Calu3 (cell line): Measurements from ENCODE around the gene PAX3. TPM values are rescaled to one million over a fixed set of nuclear protein-coding genes. Genes with fewer than 3 reads are reported as not detected.

Source experiments
- BruUV-seq: library from RNA; stranded (reverse); fragments of 400-500 nt; replicated peaks from 2 replicates; lab custom pipeline; 2021; lab: Mats Ljungman, UMichigan
- CTCF ChIA-PET: fragments of 300-600 bp; sonication (Branson Sonifier 250); formaldehyde crosslinking; loops from one replicate; lab custom pipeline; 2022; ENCODE audit warnings: antibody characterized with exemption; lab: Charles Lee
- DNase-seq: peaks from one replicate; pipeline ENCODE4 v3.0.0; 2022
- H3K27ac Mint-ChIP-seq: one replicate; pipeline ENCODE4 v1.8.0; 2022; ENCODE audit warnings: mixed read lengths; ENCODE audit not compliant: unreplicated experiment
- H3K27me3 Mint-ChIP-seq: one replicate; pipeline ENCODE4 v1.8.0; 2022; ENCODE audit warnings: mixed read lengths; ENCODE audit not compliant: unreplicated experiment
- H3K36me3 Mint-ChIP-seq: one replicate; pipeline ENCODE4 v1.8.0; 2022; ENCODE audit warnings: mild to moderate bottlenecking, moderate library complexity, mixed read lengths; ENCODE audit not compliant: insufficient read depth, unreplicated experiment
- H3K4me1 Mint-ChIP-seq: one replicate; pipeline ENCODE4 v1.8.0; 2022; ENCODE audit warnings: mild to moderate bottlenecking, low read depth, mixed read lengths; ENCODE audit not compliant: unreplicated experiment
- H3K4me3 Mint-ChIP-seq: one replicate; pipeline ENCODE4 v1.8.0; 2022; ENCODE audit warnings: mild to moderate bottlenecking, low read depth, moderate library complexity, mixed read lengths; ENCODE audit not compliant: unreplicated experiment
- H3K9me3 Mint-ChIP-seq: one replicate; pipeline ENCODE4 v1.8.0; 2022; ENCODE audit warnings: low read depth, mixed read lengths; ENCODE audit not compliant: unreplicated experiment
- intact Hi-C: fragments of 100-400 bp; cut with micrococcal nuclease; formaldehyde crosslinking; loops from one replicate; pipeline ENCODE4 v1.10.0; 2022; ENCODE audit not compliant: unreplicated experiment
- total RNA-seq: library from RNA; stranded (reverse); gene quantifications from 2 replicates; pipeline ENCODE4 v1.2.3, GENCODE V29; 2022
- TF ChIP-seq, protein P1 (sequence below): fragments of 200-600 bp; IDR thresholded peaks from one replicate; pipeline ENCODE4 v1.8.0; 2022; ENCODE audit warnings: antibody characterized with exemption; ENCODE audit not compliant: unreplicated experiment

PAX3 gene
- total RNA-seq, 1 experiment from 2014 or later = not detected

DNA sequence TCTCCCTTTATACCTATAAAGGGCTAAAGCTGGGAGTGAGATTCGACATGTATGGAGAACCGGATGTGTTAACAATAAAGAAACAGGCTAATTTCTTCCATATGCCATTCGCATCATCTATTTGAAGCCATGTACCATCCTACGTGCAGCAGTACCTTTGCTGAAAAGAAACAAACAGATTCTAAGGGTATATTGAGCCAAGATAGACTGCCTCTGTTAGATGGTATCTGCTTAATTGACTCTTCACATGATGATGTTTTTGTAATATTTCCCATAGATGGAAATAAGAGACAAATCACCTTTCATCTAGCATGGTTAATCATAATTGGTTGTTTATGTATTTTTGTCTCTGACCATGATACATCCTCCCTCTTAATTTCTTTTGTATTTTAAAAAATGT is 32.1 kb upstream of the PAX3 start:
- H3K27ac Mint-ChIP-seq = no peak overlapping the region
- no peaks in the 10 kb centered on the region for H3K4me1 Mint-ChIP-seq
- intact Hi-C loops = no loop called here
- H3K4me3 Mint-ChIP-seq = no peak overlapping the region
- CTCF ChIA-PET = no interaction called here
- TF ChIP-seq, protein P1, sequence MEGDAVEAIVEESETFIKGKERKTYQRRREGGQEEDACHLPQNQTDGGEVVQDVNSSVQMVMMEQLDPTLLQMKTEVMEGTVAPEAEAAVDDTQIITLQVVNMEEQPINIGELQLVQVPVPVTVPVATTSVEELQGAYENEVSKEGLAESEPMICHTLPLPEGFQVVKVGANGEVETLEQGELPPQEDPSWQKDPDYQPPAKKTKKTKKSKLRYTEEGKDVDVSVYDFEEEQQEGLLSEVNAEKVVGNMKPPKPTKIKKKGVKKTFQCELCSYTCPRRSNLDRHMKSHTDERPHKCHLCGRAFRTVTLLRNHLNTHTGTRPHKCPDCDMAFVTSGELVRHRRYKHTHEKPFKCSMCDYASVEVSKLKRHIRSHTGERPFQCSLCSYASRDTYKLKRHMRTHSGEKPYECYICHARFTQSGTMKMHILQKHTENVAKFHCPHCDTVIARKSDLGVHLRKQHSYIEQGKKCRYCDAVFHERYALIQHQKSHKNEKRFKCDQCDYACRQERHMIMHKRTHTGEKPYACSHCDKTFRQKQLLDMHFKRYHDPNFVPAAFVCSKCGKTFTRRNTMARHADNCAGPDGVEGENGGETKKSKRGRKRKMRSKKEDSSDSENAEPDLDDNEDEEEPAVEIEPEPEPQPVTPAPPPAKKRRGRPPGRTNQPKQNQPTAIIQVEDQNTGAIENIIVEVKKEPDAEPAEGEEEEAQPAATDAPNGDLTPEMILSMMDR = no peak
- no peaks in the 10 kb centered on the region for H3K27me3 Mint-ChIP-seq
- no peak for DNase-seq
- H3K9me3 Mint-ChIP-seq = peaks cover 2% of the 10 kb centered on the region
- H3K36me3 Mint-ChIP-seq = no peaks in the 10 kb centered on the region
- no TSS peak for BruUV-seq

DNA sequence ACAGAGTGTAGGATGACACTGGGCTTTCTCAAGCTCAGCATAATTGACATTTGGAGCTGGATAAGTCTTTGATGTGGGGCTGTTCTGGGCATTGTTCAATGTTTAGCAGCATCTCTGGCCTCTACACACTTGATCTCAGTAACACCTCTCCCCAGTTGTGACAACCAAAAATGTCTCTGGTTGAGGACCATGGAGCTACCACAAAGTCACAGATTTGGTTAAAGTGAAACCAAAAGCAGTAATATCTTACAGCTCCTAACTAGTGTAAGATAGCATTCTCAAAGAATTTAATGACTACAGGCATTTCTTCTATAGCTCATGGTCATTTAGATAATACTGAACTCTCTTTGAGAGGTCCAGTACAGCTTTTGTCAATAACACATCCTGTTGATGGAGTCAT is 23.4 kb upstream of the PAX3 start:
- H3K27me3 Mint-ChIP-seq = peaks cover 14% of the 10 kb centered on the region
- no peaks in the 10 kb centered on the region for H3K4me1 Mint-ChIP-seq
- H3K36me3 Mint-ChIP-seq = peaks cover 18% of the 10 kb centered on the region
- DNase-seq = no peak
- no peaks in the 10 kb centered on the region for H3K9me3 Mint-ChIP-seq
- no peak overlapping the region for H3K27ac Mint-ChIP-seq
- no TSS peak for BruUV-seq
- TF ChIP-seq, protein P1 = no peak
- CTCF ChIA-PET = interaction anchor here (1.2 kb wide), 1 partner anchor 239 kb away, joined by 4 read pairs; no protein-coding TSS in a partner anchor
- intact Hi-C loops = no loop called here
- H3K4me3 Mint-ChIP-seq = no peak overlapping the region

DNA sequence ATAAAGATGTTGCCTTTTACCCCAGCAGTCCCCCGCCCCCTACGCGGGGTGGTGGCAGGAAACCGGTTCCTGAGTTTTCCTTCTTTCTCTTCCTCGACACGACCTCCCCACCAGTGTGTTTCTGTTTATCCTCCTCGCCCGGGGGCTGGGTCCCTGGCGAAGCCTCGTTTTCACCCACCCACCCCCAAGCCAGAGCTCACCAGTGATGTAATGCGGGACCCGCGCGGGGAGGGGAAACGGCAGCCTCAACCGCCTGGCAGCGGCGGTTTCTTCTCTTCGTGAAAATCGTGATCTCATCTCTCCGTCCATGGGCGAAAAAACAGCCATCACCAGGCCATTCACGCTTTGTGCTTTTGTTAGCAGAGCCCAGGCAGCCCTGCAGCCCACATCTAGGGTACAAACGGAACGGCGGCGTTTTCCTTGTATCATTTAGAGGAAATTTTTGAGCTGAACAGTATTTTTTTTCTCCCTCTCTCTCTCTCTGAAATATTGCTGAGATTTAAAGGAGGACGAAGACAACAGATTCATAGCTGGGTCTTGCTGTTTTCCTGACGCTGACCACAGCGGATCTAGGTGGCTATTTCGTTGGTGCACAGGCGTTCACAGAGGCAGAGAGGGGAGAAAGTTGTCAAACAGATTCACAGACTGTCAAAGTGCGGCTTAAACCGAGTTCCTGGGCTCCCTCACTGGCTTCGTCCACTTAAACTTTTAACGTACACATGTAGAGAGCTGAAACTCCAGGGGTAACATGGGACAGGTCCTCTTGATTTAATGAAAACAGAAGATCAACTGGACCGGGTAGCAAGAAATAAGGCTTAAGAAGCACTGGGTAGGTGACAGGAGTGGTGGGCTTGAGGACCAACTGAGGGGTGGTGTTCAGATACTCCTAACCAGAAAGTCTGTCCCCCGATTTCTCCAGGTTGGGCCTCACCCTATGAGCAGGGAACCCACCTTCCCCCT is 21.9 kb upstream of the PAX3 start:
- CTCF ChIA-PET = interaction anchor here (0.6 kb wide), 1 partner anchor 105 kb away, joined by 5 read pairs; no protein-coding TSS in a partner anchor
- BruUV-seq = no TSS peak
- no peak for DNase-seq
- TF ChIP-seq, protein P1 = no peak
- Mint-ChIP-seq H3K27me3 (peaks cover 12% of the 10 kb centered on the region), H3K36me3 (peaks cover 18% of the 10 kb centered on the region), H3K9me3 (no peaks in the 10 kb centered on the region), H3K27ac (no peak overlapping the region), H3K4me3 (peak overlapping the region; percentile 97), H3K4me1 (no peaks in the 10 kb centered on the region)
- intact Hi-C loops = no loop called here

DNA sequence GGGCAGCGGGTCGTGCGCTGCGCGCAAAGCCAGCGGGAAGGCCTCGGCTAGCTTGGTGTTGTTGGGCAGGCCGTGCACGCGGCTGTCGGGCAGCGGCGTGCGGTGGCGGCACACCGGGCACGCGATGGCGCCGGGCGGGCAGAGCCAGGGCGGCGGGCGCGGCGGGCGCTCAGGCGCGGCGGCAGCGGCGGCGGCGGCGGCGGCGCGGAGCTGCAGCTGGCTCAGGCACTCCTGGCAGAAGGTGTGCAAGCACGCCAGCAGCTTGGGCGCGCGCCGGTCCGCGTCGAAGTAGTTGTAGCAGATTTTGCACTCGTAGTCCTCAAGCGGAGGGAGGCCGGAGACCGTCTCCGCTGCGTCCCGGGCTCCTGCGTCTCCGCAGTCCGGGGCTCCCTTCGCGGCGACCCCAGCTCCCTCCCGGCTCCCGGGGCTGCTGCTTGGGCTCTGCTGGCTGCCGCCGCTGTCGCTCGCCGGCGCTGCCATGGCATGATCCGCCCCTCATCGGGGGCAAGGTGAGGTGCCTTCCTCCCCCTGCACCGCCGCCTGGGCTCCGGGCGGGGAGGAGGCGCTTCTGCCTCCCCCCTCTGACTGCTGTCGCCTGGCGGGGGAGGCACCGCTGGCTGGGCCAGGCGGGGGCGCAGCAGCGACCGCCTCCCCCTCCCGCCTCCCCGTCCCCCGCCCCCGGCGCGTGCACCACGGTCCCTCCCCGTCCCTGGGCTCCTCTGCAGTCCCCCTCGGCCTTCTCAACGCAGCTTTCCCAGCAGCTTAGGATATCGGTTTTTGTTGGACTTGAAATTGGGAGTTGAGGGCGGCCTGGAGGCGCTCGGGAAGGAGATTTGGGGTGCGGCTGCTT is 21.0 kb upstream of the PAX3 start:
- BruUV-seq = no TSS peak
- TF ChIP-seq, protein P1 = no peak
- CTCF ChIA-PET = interaction anchor here (0.6 kb wide), 1 partner anchor 12 kb away, joined by 5 read pairs; no protein-coding TSS in a partner anchor
- peaks cover 5% of the 10 kb centered on the region for H3K27me3 Mint-ChIP-seq
- peak overlapping the region; percentile 97 for H3K4me3 Mint-ChIP-seq
- H3K36me3 Mint-ChIP-seq = peaks cover 18% of the 10 kb centered on the region
- H3K4me1 Mint-ChIP-seq = no peaks in the 10 kb centered on the region
- peak; percentile 52 for DNase-seq
- intact Hi-C loops = loop anchor here (2.0 to 5.0 kb wide), 3 partner anchors 113 to 263 kb away; no protein-coding TSS in a partner anchor
- no peak overlapping the region for H3K27ac Mint-ChIP-seq
- H3K9me3 Mint-ChIP-seq = no peaks in the 10 kb centered on the region
